Measurements from ENCODE around the gene TMEM63B.

- TF ChIP-seq POLR2A (IDR thresholded peaks at IDR 0.05; ENCODE audit: low read length) (no peak), GATA1 (IDR thresholded peaks at IDR 0.05; ENCODE audit: low read depth, low read length) (no peak)
Observed at GRCh38 chr6:44169886-44170570, 42.7 kb downstream of the TMEM63B start.
